Breast epithelium (tissue), 4 donors: ENCODE results near the gene NDC80. TPM values are rescaled to one million over a fixed set of nuclear protein-coding genes. Genes with fewer than 3 reads are reported as not detected.

Experiments
- DNase-seq, 2 donors: peaks; one replicate each; pipeline ENCODE4 v3.0.0-alpha.2; 2019; ENCODE audit warnings: low spot score in 2 of 2
- H3K27ac ChIP-seq, 2 donors: fragments of 200-600 bp; sonication (generic) in 1 of 2; one replicate each; pipeline ENCODE4 v1.5.1; 2016 to 2019; ENCODE audit warnings: mild to moderate bottlenecking in 1 of 2
- H3K27me3 ChIP-seq, 2 donors: fragments of 200-600 bp; sonication (generic) in 1 of 2; one replicate each; pipeline versions ENCODE4 v1.5.1 to v1.6.0; 2017 to 2019; ENCODE audit warnings: control low read depth in 1 of 2, mild to moderate bottlenecking in 1 of 2
- H3K36me3 ChIP-seq: fragments of 200-600 bp; one replicate; pipeline ENCODE4 v1.5.1; 2019
- H3K4me1 ChIP-seq, 2 donors: fragments of 200-600 bp; sonication (generic); one replicate each; pipeline ENCODE4 v1.5.1; 2016 to 2019; ENCODE audit warnings: control low read depth in 1 of 2
- H3K4me3 ChIP-seq, 3 donors: fragments of 200-600 bp; sonication (generic); 1 replicate in 2 of 3; 2 replicates in 1 of 3; pipeline ENCODE4 v1.5.1; 2016 to 2019; ENCODE audit warnings: mild to moderate bottlenecking in 3 of 3, moderate library complexity in 2 of 3
- H3K9me3 ChIP-seq, 2 donors: fragments of 200-600 bp; sonication (generic) in 1 of 2; one replicate each; pipeline ENCODE4 v1.5.1; 2016 to 2019; ENCODE audit warnings: control low read depth in 1 of 2
- POLR2A ChIP-seq: fragments of 450-650 bp; IDR thresholded peaks from one replicate; pipeline ENCODE4 v1.6.1; 2016; ENCODE audit warnings: antibody characterized with exemption, mild to moderate bottlenecking, moderate library complexity
- POLR2AphosphoS5 ChIP-seq, 3 donors: sonication (generic); formaldehyde crosslinking; IDR thresholded peaks; one replicate each; pipeline ENCODE4 v1.6.1; 2017; ENCODE audit warnings: antibody characterized with exemption in 3 of 3
- intact Hi-C: fragments of 100-400 bp; cut with DNase I; formaldehyde crosslinking; loops from one replicate; pipeline ENCODE4 v1.15.1; 2023; ENCODE audit warnings: low total_unique reads
- total RNA-seq, 3 donors: library from RNA; depleted of rRNA; stranded (reverse); fragments of >200 nt; gene quantifications; one replicate each; pipeline ENCODE4 v1.1.0, GENCODE V29; 2016
- TF ChIP-seq, protein P1 (sequence below), 3 donors: fragments of 450-650 bp; IDR thresholded peaks; one replicate each; pipeline ENCODE4 v1.5.1; 2016 to 2017; ENCODE audit warnings: antibody characterized with exemption in 3 of 3, mild to moderate bottlenecking in 3 of 3, moderate library complexity in 3 of 3

The NDC80 gene
- total RNA-seq, 3 donors from 2014 or later = 0.44 to 0.98 (median 0.96) TPM

- TF ChIP-seq POLR2A (no peak), POLR2AphosphoS5 (IDR thresholded peaks at IDR 0.05) (no peak)
- TF ChIP-seq, protein P1, sequence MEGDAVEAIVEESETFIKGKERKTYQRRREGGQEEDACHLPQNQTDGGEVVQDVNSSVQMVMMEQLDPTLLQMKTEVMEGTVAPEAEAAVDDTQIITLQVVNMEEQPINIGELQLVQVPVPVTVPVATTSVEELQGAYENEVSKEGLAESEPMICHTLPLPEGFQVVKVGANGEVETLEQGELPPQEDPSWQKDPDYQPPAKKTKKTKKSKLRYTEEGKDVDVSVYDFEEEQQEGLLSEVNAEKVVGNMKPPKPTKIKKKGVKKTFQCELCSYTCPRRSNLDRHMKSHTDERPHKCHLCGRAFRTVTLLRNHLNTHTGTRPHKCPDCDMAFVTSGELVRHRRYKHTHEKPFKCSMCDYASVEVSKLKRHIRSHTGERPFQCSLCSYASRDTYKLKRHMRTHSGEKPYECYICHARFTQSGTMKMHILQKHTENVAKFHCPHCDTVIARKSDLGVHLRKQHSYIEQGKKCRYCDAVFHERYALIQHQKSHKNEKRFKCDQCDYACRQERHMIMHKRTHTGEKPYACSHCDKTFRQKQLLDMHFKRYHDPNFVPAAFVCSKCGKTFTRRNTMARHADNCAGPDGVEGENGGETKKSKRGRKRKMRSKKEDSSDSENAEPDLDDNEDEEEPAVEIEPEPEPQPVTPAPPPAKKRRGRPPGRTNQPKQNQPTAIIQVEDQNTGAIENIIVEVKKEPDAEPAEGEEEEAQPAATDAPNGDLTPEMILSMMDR (IDR thresholded peaks at IDR 0.05) = no peak
- H3K9me3 ChIP-seq = no peaks in the 10 kb centered on the region
- no peak for DNase-seq
- no peaks in the 10 kb centered on the region for H3K4me1 ChIP-seq
- H3K27ac ChIP-seq = no peak overlapping the region
- no peak overlapping the region for H3K4me3 ChIP-seq
- H3K36me3 ChIP-seq = no peaks in the 10 kb centered on the region
- intact Hi-C loops = no loop called here
- H3K27me3 ChIP-seq = no peaks in the 10 kb centered on the region
Measured at GRCh38 chr18:2617401-2617998, 46.1 kb downstream of the NDC80 start.

DNA sequence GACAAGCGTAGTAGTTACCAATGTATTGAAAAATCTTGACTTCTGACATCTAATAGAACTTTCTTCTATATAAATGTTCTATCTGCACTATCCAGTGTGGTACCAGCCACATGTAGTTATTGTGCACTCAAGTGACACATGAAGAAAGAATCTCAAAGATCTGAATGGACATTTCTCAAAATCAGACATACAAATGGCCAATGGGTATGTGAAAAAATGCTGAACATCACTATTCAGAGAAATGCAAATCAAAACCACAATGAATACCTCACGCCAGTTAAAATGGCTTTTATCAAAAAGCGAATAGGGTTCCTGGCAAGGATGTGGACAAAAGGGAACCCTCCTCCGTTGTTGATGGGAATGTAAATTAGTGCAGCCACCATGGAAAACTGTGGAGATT is 46.7 kb downstream of the NDC80 start:
- TF ChIP-seq POLR2AphosphoS5 (IDR thresholded peaks at IDR 0.05) = no peak
- TF ChIP-seq POLR2A = no peak
- TF ChIP-seq, protein P1 (IDR thresholded peaks at IDR 0.05) = no peak
- Histone ChIP-seq H3K9me3 (no peaks in the 10 kb centered on the region), H3K36me3 (no peaks in the 10 kb centered on the region), H3K4me3 (no peak overlapping the region), H3K4me1 (no peaks in the 10 kb centered on the region), H3K27ac (no peak overlapping the region), H3K27me3 (no peaks in the 10 kb centered on the region)
- no peak for DNase-seq
- intact Hi-C loops = no loop called here

DNA sequence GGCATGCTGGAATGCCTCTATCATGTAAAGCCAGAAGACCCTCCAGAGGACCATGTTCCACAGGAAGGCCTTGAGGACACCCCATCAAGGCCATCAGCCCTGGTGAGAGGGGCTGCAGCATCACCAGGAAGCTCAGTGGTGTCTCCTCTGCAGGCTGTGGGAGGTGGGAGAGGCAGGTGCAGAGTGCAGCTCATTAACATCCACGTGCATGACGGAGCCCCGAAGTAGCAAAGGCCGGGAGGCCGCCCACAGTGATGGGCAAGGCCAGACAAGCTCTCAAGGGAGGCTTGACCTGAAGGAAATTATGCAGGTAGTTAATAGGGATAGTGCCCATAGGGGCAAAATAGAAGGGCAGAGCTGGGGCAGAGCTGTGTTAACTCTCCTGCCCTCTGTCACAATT is 53.9 kb downstream of the NDC80 start:
- Histone ChIP-seq H3K4me3 (no peak overlapping the region), H3K27me3 (no peaks in the 10 kb centered on the region), H3K4me1 (no peaks in the 10 kb centered on the region), H3K9me3 (no peaks in the 10 kb centered on the region), H3K27ac (no peak overlapping the region), H3K36me3 (no peaks in the 10 kb centered on the region)
- DNase-seq = no peak
- TF ChIP-seq POLR2AphosphoS5 (IDR thresholded peaks at IDR 0.05) (no peak), POLR2A (no peak)
- TF ChIP-seq, protein P1 (IDR thresholded peaks at IDR 0.05) = no peak
- intact Hi-C loops = no loop called here

DNA sequence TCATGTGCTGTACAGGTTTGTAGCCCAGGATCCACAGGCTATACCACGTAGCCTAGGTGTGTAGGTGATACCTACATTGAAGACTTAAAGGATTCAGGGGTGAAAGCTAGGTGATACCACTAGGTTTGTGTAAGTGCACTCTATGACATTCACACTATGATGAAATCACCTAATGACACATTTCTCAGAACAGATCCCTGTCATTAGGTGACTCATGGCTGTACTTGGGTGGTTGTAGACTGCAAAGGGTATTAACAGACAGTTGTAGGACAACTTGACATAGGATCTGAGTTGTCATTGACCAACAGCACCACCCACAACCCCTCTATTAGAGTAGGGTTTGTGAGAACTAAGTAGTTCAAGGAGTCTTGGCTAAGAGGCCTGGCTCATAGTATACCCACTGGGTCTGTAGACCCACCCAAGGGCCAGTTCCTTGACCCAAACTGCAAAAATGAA is 56.5 kb downstream of the NDC80 start:
- Histone ChIP-seq H3K36me3 (no peaks in the 10 kb centered on the region), H3K27me3 (no peaks in the 10 kb centered on the region), H3K4me1 (no peaks in the 10 kb centered on the region), H3K4me3 (no peak overlapping the region), H3K27ac (no peak overlapping the region), H3K9me3 (no peaks in the 10 kb centered on the region)
- intact Hi-C loops = no loop called here
- no peak for DNase-seq
- TF ChIP-seq POLR2A (no peak), POLR2AphosphoS5 (IDR thresholded peaks at IDR 0.05) (no peak)
- TF ChIP-seq, protein P1 (IDR thresholded peaks at IDR 0.05) = no peak

DNA sequence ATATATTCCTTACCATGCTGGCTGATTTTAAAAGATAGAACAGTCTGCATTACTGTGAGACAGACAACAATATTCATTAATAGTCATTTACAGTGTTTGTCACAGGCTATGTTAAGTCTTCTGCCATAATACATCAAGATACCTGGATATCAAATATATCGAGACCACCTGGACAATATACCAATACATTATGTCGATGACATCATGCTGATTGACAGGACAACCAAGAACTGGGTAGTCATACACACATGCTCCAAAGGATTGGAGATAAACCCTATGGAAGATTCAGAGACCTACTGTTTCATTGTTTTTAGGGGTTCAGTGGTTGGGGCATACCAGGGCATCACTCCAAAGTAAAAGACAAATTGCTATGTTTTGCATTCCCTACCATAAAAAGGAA is 57.6 kb downstream of the NDC80 start:
- Histone ChIP-seq H3K4me3 (no peak overlapping the region), H3K36me3 (no peaks in the 10 kb centered on the region), H3K27me3 (no peaks in the 10 kb centered on the region), H3K9me3 (no peaks in the 10 kb centered on the region), H3K27ac (no peak overlapping the region), H3K4me1 (no peaks in the 10 kb centered on the region)
- TF ChIP-seq, protein P1 (IDR thresholded peaks at IDR 0.05) = no peak
- DNase-seq = no peak
- intact Hi-C loops = no loop called here
